SK-N-SH treated with all-trans-retinoic acid at 6 μM for 48 hours (cell line): ENCODE results near the gene PDF.

Source experiments
- OSR1 ChIP-seq: fragments of 250-450 bp; sonication (Bioruptor Pico); IDR thresholded peaks from 2 replicates; pipeline ENCODE4 v1.8.0; 2022; ENCODE audit warnings: moderate library complexity, mild to moderate bottlenecking, inconsistent platforms
- PATZ1 ChIP-seq: fragments of 250-450 bp; sonication (Bioruptor Pico); IDR thresholded peaks from 2 replicates; pipeline ENCODE4 v1.8.0; 2020; ENCODE audit warnings: mild to moderate bottlenecking, moderate library complexity, borderline replicate concordance
- ZNF565 ChIP-seq: fragments of 450-650 bp; formaldehyde crosslinking; conservative IDR thresholded peaks from 2 replicates; pipeline ENCODE4 v1.5.0; 2020; ENCODE audit warnings: low read depth, mild to moderate bottlenecking, moderate library complexity

GRCh38 chr16:69366431-69366830 is 36.0 kb upstream of the PDF start:
- no peak for TF ChIP-seq ZNF565 (CRISPR knock-in tag)
- no peak for TF ChIP-seq PATZ1 (CRISPR knock-in tag)
- no peak for TF ChIP-seq OSR1 (CRISPR knock-in tag)
